ENCODE data around the gene MLH3.

Gene MLH3

GRCh38 chr14:75050852-75051555, at the start of gene MLH3:
TSS of gene MLH3 (minus strand) at chr14:75051467. CDS start at chr14:75049655, 1,812 bp downstream.
- peak; percentile 81 for DNase-seq (ENCODE audit: low spot score)
- TF ChIP-seq CTCF (IDR thresholded peaks at IDR 0.05): no peak

GRCh38 chr14:75098682-75099081, 47.4 kb upstream of the MLH3 start:
- Histone ChIP-seq H3K27ac (no peak overlapping the region), H3K4me3 (no peak overlapping the region)
- DNase-seq (ENCODE audit: low spot score): no peak
- no peak for TF ChIP-seq CTCF (IDR thresholded peaks at IDR 0.05)

More at GRCh38 chr14:75050852-75051555, at the start of gene MLH3:
- Histone ChIP-seq H3K27ac (peak within 1 kb of the TSS; percentile 90 to 91), H3K4me3 (peak within 1 kb of the TSS; percentile 76)

- H3K4me3 ChIP-seq: no peak overlapping the region
- no peak for TF ChIP-seq CTCF (IDR thresholded peaks at IDR 0.05)
- no peak for DNase-seq (ENCODE audit: low spot score)
- no peak overlapping the region for H3K27ac ChIP-seq
Measured at GRCh38 chr14:75098212-75098611, 46.9 kb upstream of the MLH3 start.

- Histone ChIP-seq H3K4me3 (no peak overlapping the region), H3K27ac (no peak overlapping the region)
- DNase-seq (ENCODE audit: low spot score): no peak
- no peak for TF ChIP-seq CTCF (IDR thresholded peaks at IDR 0.05)
Measured at GRCh38 chr14:75096959-75097358, 45.7 kb upstream of the MLH3 start.

- Histone ChIP-seq H3K27ac (no peak overlapping the region), H3K4me3 (no peak overlapping the region)
- DNase-seq (ENCODE audit: low spot score): no peak
- TF ChIP-seq CTCF (IDR thresholded peaks at IDR 0.05): no peak
Measured at GRCh38 chr14:75095690-75096089, 44.4 kb upstream of the MLH3 start.

- TF ChIP-seq CTCF (IDR thresholded peaks at IDR 0.05): no peak
- H3K4me3 ChIP-seq: no peak overlapping the region
- no peak for DNase-seq (ENCODE audit: low spot score)
- no peak overlapping the region for H3K27ac ChIP-seq
Measured at GRCh38 chr14:75094896-75095295, 43.6 kb upstream of the MLH3 start.

GRCh38 chr14:75092698-75093097, 41.4 kb upstream of the MLH3 start:
- no peak for TF ChIP-seq CTCF (IDR thresholded peaks at IDR 0.05)
- Histone ChIP-seq H3K27ac (no peak overlapping the region), H3K4me3 (no peak overlapping the region)
- no peak for DNase-seq (ENCODE audit: low spot score)
